Heart right ventricle (tissue), 16 donors: Measurements from ENCODE around the gene GATAD2B. TPM values are rescaled to one million over a fixed set of nuclear protein-coding genes. Genes with fewer than 3 reads are reported as not detected.

ENCODE experiments used
- ATAC-seq, 8 donors: fragments of 200-7000 bp; cut with Tn5 transposase; one replicate each; pipeline ENCODE4 v1.9.1; 2020; ENCODE audit warnings: mild to moderate bottlenecking in 8 of 8, moderate library complexity in 8 of 8, moderate number of reproducible peaks in 1 of 8
- DNase-seq, 2 donors: peaks; one replicate each; pipeline ENCODE4 v3.0.0-alpha.2; 2020
- H3K27ac ChIP-seq, 10 donors: fragments of 200-600 bp; sonication (generic) in 2 of 10; one replicate each; pipeline versions ENCODE4 v1.5.0 to v1.8.0; 2020 to 2022; ENCODE audit warnings: mild to moderate bottlenecking in 3 of 10
- H3K27me3 ChIP-seq, 7 donors: fragments of 200-600 bp; one replicate each; pipeline ENCODE4 v1.8.0; 2021 to 2022; ENCODE audit warnings: mild to moderate bottlenecking in 2 of 7
- H3K36me3 ChIP-seq, 9 donors: fragments of 200-600 bp; sonication (generic) in 1 of 9; one replicate each; pipeline versions ENCODE4 v1.5.0 to v1.8.0; 2020 to 2022; ENCODE audit warnings: mild to moderate bottlenecking in 2 of 9
- H3K4me1 ChIP-seq, 9 donors: fragments of 200-600 bp; sonication (generic) in 1 of 9; one replicate each; pipeline versions ENCODE4 v1.5.0 to v1.8.0; 2020 to 2022; ENCODE audit warnings: mild to moderate bottlenecking in 4 of 9
- H3K4me3 ChIP-seq, 10 donors: fragments of 200-600 bp; sonication (generic) in 2 of 10; one replicate each; pipeline versions ENCODE4 v1.5.0 to v1.8.0; 2020 to 2022; ENCODE audit warnings: mild to moderate bottlenecking in 7 of 10, moderate library complexity in 2 of 10
- H3K9me3 ChIP-seq, 11 donors: fragments of 200-600 bp in 10 of 11; sonication (generic) in 2 of 11; one replicate each; pipeline versions ENCODE4 v1.5.0 to v1.8.0; 2013 to 2022; ENCODE audit warnings: mild to moderate bottlenecking in 2 of 11, control low read depth in 1 of 11, moderate library complexity in 1 of 11
- CTCF ChIP-seq, 9 donors: fragments of 200-600 bp; sonication (generic) in 2 of 9; IDR thresholded peaks; one replicate each; pipeline versions ENCODE4 v1.5.0 to v1.8.0; 2021 to 2022; ENCODE audit warnings: antibody characterized with exemption in 9 of 9, mild to moderate bottlenecking in 5 of 9, moderate library complexity in 1 of 9
- WGBS, 2 donors: extraction: QIAGEN DNeasy Blood & Tissue Kit; methylation state at CpG; one replicate each; pipeline ENCODE4 v1.1.7; 2013; ENCODE audit warnings: inconsistent platforms in 1 of 2; 5-methylcytosine and 5-hydroxymethylcytosine counted together
- intact Hi-C, 10 donors: fragments of 100-400 bp; cut with DNase I; formaldehyde crosslinking; loops; one replicate each; pipeline versions ENCODE4 v1.11.1 to v1.14.2; 2022
- polyA plus RNA-seq, 2 donors: library from polyadenylated mRNA; stranded (reverse); fragments of 200-250 nt; gene quantifications; one replicate each; pipeline ENCODE4 v1.2.3, GENCODE V29; 2013
- total RNA-seq, 10 donors: library from RNA; stranded (reverse); fragmentation: NEBNext Ultra II Directional in 3 of 10; extraction: Animal tissue kit (Norgen Biotek cat#: 25700) in 3 of 10; gene quantifications; one replicate each; pipeline versions ENCODE4 v1.2.1 to v1.2.4, GENCODE V29; 2021 to 2023
- donor health status: Arrhythmogenic right ventricular cardiomyopathy.
- donor health status: ischemic (EF 13 %, LVEDD 7.1; RV severe dilation, severe dysfunction).
- donor health status: healthy with polysubstance abuse.
- donor health status: DM: no; HTN: yes; CAD: no.
- donor health status: DM: no; HTN: no; CAD: no.
- donor health status: ischemic (EF 25% LVEDD 6.9; RV normal size, moderate dysfunction).
- donor health status: ischemic (EF 25% LVEDD 5.7; RV mildly dilated, moderate dysfunction).
- donor health status: healthy.
- donor health status: DM: yes; HTN: yes; CAD: no.
- donor health status: Ischemic cardiomyopathy.
- donor health status: ischemic (EF 35%, LVEDD 5.7; RV mildly dilated, moderate dysfunction).
- donor health status: nonischemic (EF 11% LVEDD 7.7; RV severe dilation, severe dysfunction).
- donor health status: DM: yes; HTN: yes; CAD: no.
- donor health status: PGD.
- donor health status: ischemic (EF 29% LVEDD 5.4; RV normal size, mild dysfunction).
- donor health status: nonischemic (EF 23%, LVEDD 6.1; RV moderate dilation, normal function).

Gene GATAD2B
- total and polyA plus RNA-seq, 12 donors, result 3.9 to 52.6 (median 41.9) TPM

GRCh38 chr1:153804112-153804511 lies 118.7 kb downstream of the GATAD2B start:
- peaks cover 3 to 47% (median 31%) of the 10 kb centered on the region in 9 donors for H3K4me1 ChIP-seq
- WGBS, 2 donors, result 57 to 73% methylated on average over 2 of the region's 2 CpGs
- intact Hi-C loops, result loop anchor here in 1 of 10 donors (5.0 kb wide), 1 partner anchor 178 kb away; no protein-coding TSS in a partner anchor
- DNase-seq, result no peak
- H3K27me3 ChIP-seq, result no peaks in the 10 kb centered on the region
- H3K36me3 ChIP-seq, result peaks cover 0 to 42% (median 9%) of the 10 kb centered on the region in 9 donors
- peak overlapping the region in 9 of 10 donors; percentile 29 to 74 (median 54) for H3K27ac ChIP-seq
- H3K4me3 ChIP-seq, result no peak overlapping the region
- no peaks in the 10 kb centered on the region for H3K9me3 ChIP-seq
- ATAC-seq, result peak in 1 of 8 donors; percentile 19
- TF ChIP-seq CTCF (IDR thresholded peaks at IDR 0.05), result no peak

GRCh38 chr1:153803470-153804056 lies 119.2 kb downstream of the GATAD2B start:
- H3K27me3 ChIP-seq, result no peaks in the 10 kb centered on the region
- H3K9me3 ChIP-seq, result no peaks in the 10 kb centered on the region
- 45 to 51% methylated on average over 3 of the region's 3 CpGs for WGBS, 2 donors
- intact Hi-C loops, result loop anchor here in 1 of 10 donors (5.0 kb wide), 1 partner anchor 179 kb away; no protein-coding TSS in a partner anchor
- no peak for DNase-seq
- peaks cover 0 to 36% (median 9%) of the 10 kb centered on the region in 9 donors for H3K36me3 ChIP-seq
- H3K27ac ChIP-seq, result peak overlapping the region in 9 of 10 donors; percentile 29 to 74 (median 54)
- ATAC-seq, result peak in 4 of 8 donors; percentile 6 to 63 (median 41)
- no peak overlapping the region for H3K4me3 ChIP-seq
- no peak for TF ChIP-seq CTCF (IDR thresholded peaks at IDR 0.05)
- peaks cover 3 to 47% (median 31%) of the 10 kb centered on the region in 9 donors for H3K4me1 ChIP-seq

GRCh38 chr1:153801786-153802697 lies 120.7 kb downstream of the GATAD2B start:
- H3K27ac ChIP-seq, result no peak overlapping the region
- peaks cover 0 to 21% (median 1%) of the 10 kb centered on the region in 9 donors for H3K36me3 ChIP-seq
- H3K27me3 ChIP-seq, result no peaks in the 10 kb centered on the region
- WGBS, 2 donors, result 91 to 92% methylated on average over 7 of the region's 7 CpGs
- DNase-seq, result no peak
- H3K4me3 ChIP-seq, result no peak overlapping the region
- peaks cover 3 to 51% (median 31%) of the 10 kb centered on the region in 9 donors for H3K4me1 ChIP-seq
- no peaks in the 10 kb centered on the region for H3K9me3 ChIP-seq
- intact Hi-C loops, result loop anchor here in 1 of 10 donors (5.0 kb wide), 1 partner anchor 180 kb away; no protein-coding TSS in a partner anchor
- no peak for TF ChIP-seq CTCF (IDR thresholded peaks at IDR 0.05)
- no peak for ATAC-seq

GRCh38 chr1:153801028-153801625 lies 121.6 kb downstream of the GATAD2B start:
- Histone ChIP-seq H3K27ac (no peak overlapping the region), H3K36me3 (peaks cover 0 to 16% (median 0%) of the 10 kb centered on the region in 9 donors), H3K4me1 (peaks cover 3 to 52% (median 31%) of the 10 kb centered on the region in 9 donors), H3K9me3 (no peaks in the 10 kb centered on the region), H3K4me3 (no peak overlapping the region), H3K27me3 (no peaks in the 10 kb centered on the region)
- WGBS, 2 donors, result 95 to 97% methylated on average over 6 of the region's 6 CpGs
- intact Hi-C loops, result loop anchor here in 1 of 10 donors (5.0 kb wide), 1 partner anchor 181 kb away; no protein-coding TSS in a partner anchor
- ATAC-seq (no peak), DNase-seq (no peak)
- no peak for TF ChIP-seq CTCF (IDR thresholded peaks at IDR 0.05)
